PC-9 (cell line): ENCODE results near the gene DDR1. TPM values are rescaled to one million over a fixed set of nuclear protein-coding genes. Genes with fewer than 3 reads are reported as not detected.

Source experiments
- BruUV-seq: library from RNA; stranded (reverse); fragments of 400-500 nt; replicated peaks from 2 replicates; lab custom pipeline; 2021; lab: Mats Ljungman, UMichigan
- CTCF ChIA-PET: fragments of 300-600 bp; sonication (Branson Sonifier 250); formaldehyde crosslinking; loops from one replicate; lab custom pipeline; 2022; ENCODE audit warnings: antibody characterized with exemption; lab: Charles Lee
- POLR2A ChIA-PET: fragments of 300-600 bp; sonication (Branson Sonifier 250); formaldehyde crosslinking; loops from one replicate; lab custom pipeline; 2022; ENCODE audit warnings: antibody characterized with exemption; ENCODE audit not compliant: unreplicated experiment; lab: Charles Lee
- DNase-seq, 2 experiments: peaks; one replicate each; pipeline versions ENCODE4 v3.0.0 to v3.0.0-alpha.2; 2015 to 2022; ENCODE audit warnings: mixed read lengths in 1 of 2
- H2AFZ ChIP-seq: fragments of 200-600 bp; sonication (generic); 2 replicates; pipeline ENCODE4 v1.8.1; 2017; ENCODE audit warnings: antibody characterized with exemption
- H3F3A ChIP-seq: fragments of 200-600 bp; sonication (generic); 2 replicates; pipeline ENCODE4 v1.8.1; 2017; ENCODE audit warnings: antibody characterized with exemption, mild to moderate bottlenecking, low read depth; ENCODE audit not compliant: insufficient read depth
- H3K27ac ChIP-seq: fragments of 200-600 bp; sonication (generic); 2 replicates; pipeline ENCODE4 v1.6.1; 2016; ENCODE audit warnings: mixed run types
- H3K27me3 ChIP-seq: fragments of 200-600 bp; sonication (generic); 2 replicates; pipeline ENCODE4 v1.6.1; 2016; ENCODE audit warnings: low read depth, mixed run types; ENCODE audit not compliant: insufficient read depth
- H3K36me3 ChIP-seq: fragments of 200-600 bp; sonication (generic); 2 replicates; pipeline ENCODE4 v1.6.1; 2016; ENCODE audit warnings: low read depth, mixed run types
- H3K4me1 ChIP-seq: fragments of 200-600 bp; sonication (generic); replicated peaks from 2 replicates; pipeline ENCODE4 v1.6.1; 2016; ENCODE audit warnings: mixed run types; ENCODE audit not compliant: insufficient read depth
- H3K4me2 ChIP-seq: fragments of 200-600 bp; sonication (generic); 2 replicates; pipeline ENCODE4 v1.6.1; 2017; ENCODE audit warnings: mixed run types
- H3K4me3 ChIP-seq: fragments of 200-600 bp; sonication (generic); 2 replicates; pipeline ENCODE4 v1.6.1; 2016; ENCODE audit warnings: mixed run types
- H3K79me2 ChIP-seq: fragments of 200-600 bp; sonication (generic); 2 replicates; pipeline ENCODE4 v1.6.1; 2017; ENCODE audit warnings: low read depth, mixed run types
- H3K9me2 ChIP-seq: fragments of 200-600 bp; sonication (generic); 2 replicates; pipeline ENCODE4 v1.8.1; 2017; ENCODE audit warnings: mild to moderate bottlenecking; ENCODE audit not compliant: insufficient read depth
- H3K9me3 ChIP-seq: fragments of 200-600 bp; sonication (generic); 2 replicates; pipeline ENCODE4 v1.8.1; 2016; ENCODE audit warnings: low read depth; ENCODE audit not compliant: insufficient read depth
- H4K20me1 ChIP-seq: fragments of 200-600 bp; sonication (generic); 2 replicates; pipeline ENCODE4 v1.8.1; 2017; ENCODE audit not compliant: insufficient read depth
- EZH2 ChIP-seq: fragments of 200-600 bp; sonication (generic); IDR thresholded peaks from 2 replicates; pipeline ENCODE4 v1.8.0; 2017; ENCODE audit warnings: antibody characterized with exemption, low read depth
- intact Hi-C: fragments of 100-400 bp; cut with micrococcal nuclease; formaldehyde crosslinking; loops from one replicate; pipeline ENCODE4 v1.10.0; 2022; ENCODE audit not compliant: unreplicated experiment
- microRNA-seq: library from miRNA; unstranded; fragments of <30 nt; microRNA quantifications from one replicate; pipeline ENCODE4 v1.2.0, GENCODE V29; 2021; ENCODE audit warnings: borderline number of aligned reads, borderline replicate concordance
- total RNA-seq: library from RNA; stranded (reverse); gene quantifications from 2 replicates; pipeline ENCODE4 v1.2.3, GENCODE V29; 2021
- TF ChIP-seq, protein P1 (sequence below): fragments of 200-600 bp; sonication (generic); conservative IDR thresholded peaks from 2 replicates; pipeline ENCODE4 v1.6.1; 2017; ENCODE audit warnings: mixed run types, antibody characterized with exemption, mild to moderate bottlenecking, moderate library complexity

DDR1 gene
- total RNA-seq, 1 experiment from 2014 or later: 267 TPM

DNA sequence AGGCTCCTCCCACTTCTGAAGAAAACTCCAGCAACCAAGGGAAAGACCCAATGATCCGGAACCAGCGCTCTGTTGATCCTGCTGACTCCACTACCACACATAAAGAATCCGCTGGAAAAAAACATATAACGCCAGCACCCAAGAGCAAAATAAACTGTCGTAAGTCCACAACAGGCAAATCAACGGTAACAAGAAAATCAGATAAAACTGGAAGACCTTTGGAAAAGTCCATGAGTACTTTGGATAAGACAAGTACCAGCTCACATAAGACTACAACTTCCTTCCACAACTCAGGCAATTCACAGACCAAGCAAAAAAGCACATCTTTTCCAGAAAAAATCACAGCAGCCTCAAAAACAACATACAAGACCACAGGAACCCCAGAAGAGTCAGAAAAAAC lies 64.5 kb downstream of the DDR1 start:
- no peak overlapping the region for H3K4me3 ChIP-seq
- no peaks in the 10 kb centered on the region for H3K9me2 ChIP-seq
- no peak overlapping the region for H2AFZ ChIP-seq
- no peaks in the 10 kb centered on the region for H3K4me1 ChIP-seq
- ChIA-PET CTCF (no interaction called here), POLR2A (no interaction called here)
- intact Hi-C loops: no loop called here
- no peak for DNase-seq
- no peaks in the 10 kb centered on the region for H4K20me1 ChIP-seq
- H3K27ac ChIP-seq: no peak overlapping the region
- no peaks in the 10 kb centered on the region for H3K9me3 ChIP-seq
- no peaks in the 10 kb centered on the region for H3K36me3 ChIP-seq
- no peaks in the 10 kb centered on the region for H3K79me2 ChIP-seq
- H3K4me2 ChIP-seq: no peak overlapping the region
- no peaks in the 10 kb centered on the region for H3F3A ChIP-seq
- TF ChIP-seq, protein P1, sequence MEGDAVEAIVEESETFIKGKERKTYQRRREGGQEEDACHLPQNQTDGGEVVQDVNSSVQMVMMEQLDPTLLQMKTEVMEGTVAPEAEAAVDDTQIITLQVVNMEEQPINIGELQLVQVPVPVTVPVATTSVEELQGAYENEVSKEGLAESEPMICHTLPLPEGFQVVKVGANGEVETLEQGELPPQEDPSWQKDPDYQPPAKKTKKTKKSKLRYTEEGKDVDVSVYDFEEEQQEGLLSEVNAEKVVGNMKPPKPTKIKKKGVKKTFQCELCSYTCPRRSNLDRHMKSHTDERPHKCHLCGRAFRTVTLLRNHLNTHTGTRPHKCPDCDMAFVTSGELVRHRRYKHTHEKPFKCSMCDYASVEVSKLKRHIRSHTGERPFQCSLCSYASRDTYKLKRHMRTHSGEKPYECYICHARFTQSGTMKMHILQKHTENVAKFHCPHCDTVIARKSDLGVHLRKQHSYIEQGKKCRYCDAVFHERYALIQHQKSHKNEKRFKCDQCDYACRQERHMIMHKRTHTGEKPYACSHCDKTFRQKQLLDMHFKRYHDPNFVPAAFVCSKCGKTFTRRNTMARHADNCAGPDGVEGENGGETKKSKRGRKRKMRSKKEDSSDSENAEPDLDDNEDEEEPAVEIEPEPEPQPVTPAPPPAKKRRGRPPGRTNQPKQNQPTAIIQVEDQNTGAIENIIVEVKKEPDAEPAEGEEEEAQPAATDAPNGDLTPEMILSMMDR: no peak
- no peak for TF ChIP-seq EZH2
- H3K27me3 ChIP-seq: peaks cover 10% of the 10 kb centered on the region; the same call in 1 of the 2 replicates
- no TSS peak for BruUV-seq

Small RNA genes within 50 kb of the gene (microRNA-seq; reads per million reads assigned to microRNA genes)
- gene MIR4640: 6.7 reads per million, percentile 4 among the genes with 10 or more reads in this experiment

Other genes with a start within 250 kb of the DDR1 start
- gene C6orf136, start 237.4 kb upstream of the DDR1 start, total RNA-seq: 21.2 and 33.3 TPM in 2 replicates
- gene DHX16, start 211.5 kb upstream of the DDR1 start, total RNA-seq: 42.1 and 43.5 TPM in 2 replicates
- gene PPP1R18, start 197.9 kb upstream of the DDR1 start, total RNA-seq: 56.2 and 68.6 TPM in 2 replicates
- 25.8 and 38.3 TPM in 2 replicates for gene NRM, start 193.5 kb upstream of the DDR1 start, total RNA-seq
- 72.9 and 81.6 TPM in 2 replicates for gene MDC1, start 167.2 kb upstream of the DDR1 start, total RNA-seq
- 697 and 901 TPM in 2 replicates for gene TUBB, start 164.2 kb upstream of the DDR1 start, total RNA-seq
- 225 and 234 TPM in 2 replicates for gene FLOT1, start 141.8 kb upstream of the DDR1 start, total RNA-seq
- gene IER3, start 140.0 kb upstream of the DDR1 start, total RNA-seq: 107 and 117 TPM in 2 replicates
- 31.3 and 43.9 TPM in 2 replicates for gene GTF2H4, start 23.7 kb downstream of the DDR1 start, total RNA-seq
- gene VARS2, start 29.7 kb downstream of the DDR1 start, total RNA-seq: 59.4 and 60.3 TPM in 2 replicates
- gene SFTA2, start 47.7 kb downstream of the DDR1 start, total RNA-seq: 0.72 and 0.75 TPM in 2 replicates
- gene MUCL3, start 56.5 kb downstream of the DDR1 start, total RNA-seq: not detected in 2 replicates
- gene MUC21, start 99.2 kb downstream of the DDR1 start, total RNA-seq: 0.13 TPM in 1 of 2 replicates, not detected in the other
- not detected in 2 replicates for gene MUC22, start 126.0 kb downstream of the DDR1 start, total RNA-seq
- gene C6orf15, start 228.1 kb downstream of the DDR1 start, total RNA-seq: 21.1 and 21.6 TPM in 2 replicates
- gene PSORS1C1, start 230.3 kb downstream of the DDR1 start, total RNA-seq: 29.2 and 34.2 TPM in 2 replicates
- gene CDSN, start 235.9 kb downstream of the DDR1 start, total RNA-seq: 1.0 and 1.9 TPM in 2 replicates